HG02798 (cell line): ENCODE data around the gene CHRDL2.
"Not testable (repeated sequence)": the region's sequence is repeated elsewhere in the genome, so short reads cannot be mapped to it uniquely, and the experiment has no call there.

Source experiments
- ATAC-seq: cut with Tn5 transposase; IDR thresholded peaks from one replicate; pipeline ENCODE4 v1.9.1; 2021; ENCODE audit warnings: mild to moderate bottlenecking; ENCODE audit not compliant: unreplicated experiment, poor library complexity

Gene CHRDL2

GRCh38 chr11:74731301-74732094 is at the start of gene CHRDL2:
Gene CHRDL2 (minus strand): TSS chr11:74731426. CDS start chr11:74730888, 538 bp downstream.
- no peak for ATAC-seq

- no peak for ATAC-seq
Observed at GRCh38 chr11:74780248-74781005, 49.2 kb upstream of the CHRDL2 start.

- no peak for ATAC-seq
Observed at GRCh38 chr11:74778581-74778980, 47.4 kb upstream of the CHRDL2 start.

- ATAC-seq, result no peak
Observed at GRCh38 chr11:74777877-74778276, 46.7 kb upstream of the CHRDL2 start.

GRCh38 chr11:74777038-74777437 is 45.8 kb upstream of the CHRDL2 start:
- no peak for ATAC-seq

- ATAC-seq, result no peak
Observed at GRCh38 chr11:74776546-74776945, 45.3 kb upstream of the CHRDL2 start.

- no peak for ATAC-seq
Observed at GRCh38 chr11:74775762-74776161, 44.5 kb upstream of the CHRDL2 start.

- ATAC-seq, result no peak
Observed at GRCh38 chr11:74773476-74773875, 42.2 kb upstream of the CHRDL2 start.

GRCh38 chr11:74771139-74771538 is 39.9 kb upstream of the CHRDL2 start:
- ATAC-seq, result no peak

GRCh38 chr11:74770456-74770855 is 39.2 kb upstream of the CHRDL2 start:
- ATAC-seq, result no peak

- no peak for ATAC-seq
Observed at GRCh38 chr11:74769055-74769707, 38.0 kb upstream of the CHRDL2 start.

GRCh38 chr11:74768172-74768651 is 37.0 kb upstream of the CHRDL2 start:
- ATAC-seq, result peak; percentile 68

- ATAC-seq, result no peak
Observed at GRCh38 chr11:74766905-74767304, 35.7 kb upstream of the CHRDL2 start.

- no peak for ATAC-seq
Observed at GRCh38 chr11:74756571-74756970, 25.3 kb upstream of the CHRDL2 start.

GRCh38 chr11:74755395-74755995 is 24.3 kb upstream of the CHRDL2 start:
- no peak for ATAC-seq

GRCh38 chr11:74754507-74755252 is 23.5 kb upstream of the CHRDL2 start:
- ATAC-seq, result no peak

GRCh38 chr11:74751303-74751702 is 20.1 kb upstream of the CHRDL2 start:
- no peak for ATAC-seq

- ATAC-seq, result not testable (repeated sequence)
Observed at GRCh38 chr11:74750598-74750997, 19.4 kb upstream of the CHRDL2 start.

- no peak for ATAC-seq
Observed at GRCh38 chr11:74749965-74750296, 18.7 kb upstream of the CHRDL2 start.
